Left lung (tissue), 10 donors: ENCODE results near the gene AKAP1. TPM values are rescaled to one million over a fixed set of nuclear protein-coding genes. Genes with fewer than 3 reads are reported as not detected.
A peak's percentile ranks its signal among the peaks of the same experiment; 100 is the strongest.

Experiments used
- ATAC-seq: fragments of 200-7000 bp; cut with Tn5 transposase; one replicate; pipeline ENCODE4 v1.9.1; 2020; ENCODE audit warnings: moderate library complexity
- DNase-seq, 4 donors: peaks; one replicate each; pipeline ENCODE4 v3.0.0-alpha.2; 2013 to 2020
- H3K27ac ChIP-seq, 2 donors: fragments of 200-600 bp; sonication (generic) in 1 of 2; one replicate each; pipeline versions ENCODE4 v1.5.0 to v1.8.0; 2020 to 2021
- H3K27me3 ChIP-seq, 2 donors: fragments of 200-600 bp; sonication (generic) in 1 of 2; one replicate each; pipeline versions ENCODE4 v1.5.0 to v1.8.0; 2020 to 2021
- H3K36me3 ChIP-seq, 2 donors: fragments of 200-600 bp; sonication (generic) in 1 of 2; one replicate each; pipeline versions ENCODE4 v1.5.0 to v1.8.0; 2020 to 2021
- H3K4me1 ChIP-seq, 2 donors: fragments of 200-600 bp; one replicate each; pipeline ENCODE4 v1.8.0; 2021
- H3K4me3 ChIP-seq, 2 donors: fragments of 200-600 bp; sonication (generic) in 1 of 2; one replicate each; pipeline versions ENCODE4 v1.5.0 to v1.8.0; 2020 to 2021; ENCODE audit warnings: mild to moderate bottlenecking in 1 of 2
- H3K9me3 ChIP-seq, 2 donors: fragments of 200-600 bp; sonication (generic) in 1 of 2; one replicate each; pipeline versions ENCODE4 v1.5.0 to v1.8.0; 2020 to 2021
- intact Hi-C, 2 donors: fragments of 100-400 bp; cut with DNase I; formaldehyde crosslinking; loops; one replicate each; pipeline versions ENCODE4 v1.11.2 to v1.14.2; 2022
- polyA plus RNA-seq, 6 donors: library from polyadenylated mRNA; unstranded; fragments of 120-200 nt; gene quantifications; one replicate each; pipeline ENCODE4 v1.2.1, GENCODE V29; 2013; ENCODE audit not compliant: insufficient read length in 6 of 6
- total RNA-seq, 2 donors: library from RNA; stranded (reverse); fragmentation: NEBNext Ultra II Directional; extraction: Animal tissue kit (Norgen Biotek cat#: 25700); gene quantifications; one replicate each; pipeline ENCODE4 v1.2.1, GENCODE V29; 2021
- TF ChIP-seq, protein P1 (sequence below), 2 donors: fragments of 200-600 bp; sonication (generic) in 1 of 2; IDR thresholded peaks; one replicate each; pipeline versions ENCODE4 v1.5.0 to v1.8.0; 2021; ENCODE audit warnings: antibody characterized with exemption in 2 of 2
- donor health status: DM: no; HTN: yes; CAD: no.
- donor health status: DM: no; HTN: no; CAD: no.

The AKAP1 gene
- total and polyA plus RNA-seq, 8 donors: 39.5 to 51.6 (median 47.6) TPM

DNA sequence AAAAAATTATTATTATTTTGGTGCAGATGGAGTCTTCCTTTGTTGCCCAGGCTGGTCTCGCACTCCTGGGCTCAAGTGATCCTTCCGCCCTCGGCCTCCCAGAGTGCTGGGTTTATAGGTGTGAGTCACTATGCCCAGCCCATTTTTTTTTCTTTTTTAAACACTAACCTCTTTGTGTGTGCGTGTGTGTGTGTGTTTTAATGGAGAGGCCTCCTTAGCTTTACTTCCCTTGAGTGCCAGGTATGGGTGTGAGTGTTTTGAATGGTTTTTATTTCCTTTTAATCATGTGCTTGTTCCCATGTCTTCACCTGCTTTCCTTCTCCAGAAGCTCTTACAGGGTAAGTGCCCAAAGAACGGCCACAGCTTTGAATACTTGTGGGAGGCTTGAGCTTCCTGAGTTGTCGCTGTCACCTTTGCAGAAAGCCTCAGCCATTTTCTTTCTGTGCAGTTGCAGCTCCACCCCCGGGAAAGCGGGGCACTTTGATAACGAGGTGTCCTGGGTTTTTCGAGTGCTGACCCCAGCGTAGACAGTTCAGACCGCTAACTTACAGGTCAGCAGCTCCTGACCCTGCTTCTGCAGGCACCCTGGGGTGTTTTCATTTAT lies 22.6 kb downstream of the AKAP1 start:
- ATAC-seq (peak; percentile 81), DNase-seq (peak in 2 of 4 donors; percentile 58 to 71)
- H3K4me1 ChIP-seq: peaks cover 7 to 25% of the 10 kb centered on the region in 2 donors
- H3K36me3 ChIP-seq: peaks cover 0 to 29% of the 10 kb centered on the region in 2 donors
- H3K4me3 ChIP-seq: no peak overlapping the region
- H3K27me3 ChIP-seq: no peaks in the 10 kb centered on the region
- TF ChIP-seq, protein P1, sequence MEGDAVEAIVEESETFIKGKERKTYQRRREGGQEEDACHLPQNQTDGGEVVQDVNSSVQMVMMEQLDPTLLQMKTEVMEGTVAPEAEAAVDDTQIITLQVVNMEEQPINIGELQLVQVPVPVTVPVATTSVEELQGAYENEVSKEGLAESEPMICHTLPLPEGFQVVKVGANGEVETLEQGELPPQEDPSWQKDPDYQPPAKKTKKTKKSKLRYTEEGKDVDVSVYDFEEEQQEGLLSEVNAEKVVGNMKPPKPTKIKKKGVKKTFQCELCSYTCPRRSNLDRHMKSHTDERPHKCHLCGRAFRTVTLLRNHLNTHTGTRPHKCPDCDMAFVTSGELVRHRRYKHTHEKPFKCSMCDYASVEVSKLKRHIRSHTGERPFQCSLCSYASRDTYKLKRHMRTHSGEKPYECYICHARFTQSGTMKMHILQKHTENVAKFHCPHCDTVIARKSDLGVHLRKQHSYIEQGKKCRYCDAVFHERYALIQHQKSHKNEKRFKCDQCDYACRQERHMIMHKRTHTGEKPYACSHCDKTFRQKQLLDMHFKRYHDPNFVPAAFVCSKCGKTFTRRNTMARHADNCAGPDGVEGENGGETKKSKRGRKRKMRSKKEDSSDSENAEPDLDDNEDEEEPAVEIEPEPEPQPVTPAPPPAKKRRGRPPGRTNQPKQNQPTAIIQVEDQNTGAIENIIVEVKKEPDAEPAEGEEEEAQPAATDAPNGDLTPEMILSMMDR (IDR thresholded peaks at IDR 0.05): no peak
- no peaks in the 10 kb centered on the region for H3K9me3 ChIP-seq
- intact Hi-C loops: no loop called here
- H3K27ac ChIP-seq: peak overlapping the region; percentile 55 to 76

DNA sequence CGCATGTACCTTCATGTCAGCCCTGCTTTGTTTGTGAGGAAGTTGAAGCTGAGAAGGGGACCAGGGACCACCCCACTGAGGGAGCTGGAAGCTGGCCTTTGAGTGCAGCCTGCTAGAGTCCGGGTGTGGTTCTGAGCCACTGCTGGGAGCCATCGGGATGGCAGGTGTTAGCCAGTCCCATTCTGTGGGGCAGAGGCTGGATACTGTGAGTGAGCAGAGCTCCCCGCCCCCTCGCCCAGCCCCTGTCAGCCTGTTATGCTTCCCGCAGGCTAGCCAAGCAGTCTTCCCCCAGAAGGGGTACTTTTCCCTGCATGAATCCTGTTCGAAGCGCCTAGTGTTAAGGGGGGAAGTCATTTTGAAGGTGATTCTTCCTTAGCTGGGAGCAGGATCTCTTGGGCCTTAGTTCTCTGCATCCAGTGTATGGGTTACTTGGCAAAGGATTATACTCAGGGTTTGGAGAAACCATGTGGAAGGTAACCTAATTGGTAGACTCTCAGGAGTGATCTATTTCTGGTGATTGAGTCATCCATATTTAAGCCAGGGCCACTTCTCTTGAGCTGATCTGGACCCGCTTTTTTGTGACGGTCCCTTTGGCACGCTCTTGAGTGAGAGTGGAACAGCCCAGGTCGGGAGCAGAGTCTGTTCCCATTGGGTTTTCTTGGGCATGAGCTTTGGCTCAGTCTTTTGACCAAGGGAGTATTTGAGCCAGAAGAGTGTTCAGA lies 23.8 kb downstream of the AKAP1 start:
- Histone ChIP-seq H3K27ac (peak overlapping the region; percentile 55 to 76), H3K4me3 (no peak overlapping the region), H3K36me3 (peaks cover 0 to 42% of the 10 kb centered on the region in 2 donors), H3K27me3 (no peaks in the 10 kb centered on the region), H3K9me3 (no peaks in the 10 kb centered on the region), H3K4me1 (peaks cover 7 to 25% of the 10 kb centered on the region in 2 donors)
- intact Hi-C loops: no loop called here
- DNase-seq (no peak), ATAC-seq (peak; percentile 7)
- TF ChIP-seq, protein P1 (IDR thresholded peaks at IDR 0.05): no peak

- peaks cover 7 to 25% of the 10 kb centered on the region in 2 donors for H3K4me1 ChIP-seq
- H3K27ac ChIP-seq: peak overlapping the region in 1 of 2 donors; percentile 28
- no peaks in the 10 kb centered on the region for H3K27me3 ChIP-seq
- no peak overlapping the region for H3K4me3 ChIP-seq
- TF ChIP-seq, protein P1 (IDR thresholded peaks at IDR 0.05): no peak
- ATAC-seq: peak; percentile 12
- no peak for DNase-seq
- intact Hi-C loops: no loop called here
- H3K36me3 ChIP-seq: peaks cover 0 to 49% of the 10 kb centered on the region in 2 donors
- no peaks in the 10 kb centered on the region for H3K9me3 ChIP-seq
These were observed 24.5 kb downstream of the AKAP1 start for GRCh38 chr17:57109393-57110151.

DNA sequence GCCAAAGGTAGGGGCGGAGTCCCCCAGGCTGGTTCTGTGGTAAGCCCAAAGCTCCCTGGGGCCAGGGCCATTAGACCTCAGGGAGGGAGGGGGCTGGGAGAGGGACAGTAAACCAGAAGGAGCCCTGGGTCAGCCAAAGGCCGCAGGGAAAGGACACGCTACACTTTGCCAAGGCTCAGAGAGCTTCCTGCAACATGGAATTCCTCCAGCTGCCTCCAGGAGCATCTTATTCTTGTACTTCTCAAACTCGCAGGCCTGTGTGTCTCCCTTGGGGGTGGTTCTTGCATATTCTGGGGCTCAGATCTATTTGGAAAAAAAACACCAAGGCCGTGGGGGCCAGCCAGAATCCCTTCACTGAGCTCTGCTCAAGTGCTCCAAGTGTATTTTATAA lies 25.1 kb downstream of the AKAP1 start:
- TF ChIP-seq, protein P1 (IDR thresholded peaks at IDR 0.05): no peak
- peaks cover 0 to 55% of the 10 kb centered on the region in 2 donors for H3K36me3 ChIP-seq
- H3K27ac ChIP-seq: peak overlapping the region in 1 of 2 donors; percentile 28
- no peaks in the 10 kb centered on the region for H3K9me3 ChIP-seq
- no peak for DNase-seq
- H3K4me1 ChIP-seq: peaks cover 7 to 25% of the 10 kb centered on the region in 2 donors
- no peak overlapping the region for H3K4me3 ChIP-seq
- no peaks in the 10 kb centered on the region for H3K27me3 ChIP-seq
- no peak for ATAC-seq
- intact Hi-C loops: no loop called here
